HepG2 (cell line): ENCODE data around the gene PPP2R1B. TPM values are rescaled to one million over a fixed set of nuclear protein-coding genes. Genes with fewer than 3 reads are reported as not detected.
"Not testable (repeated sequence)": the region's sequence is repeated elsewhere in the genome, so short reads cannot be mapped to it uniquely, and the experiment has no call there.

ENCODE experiments used
- ATAC-seq: fragments of 200-7000 bp; cut with Tn5 transposase; 3 replicates; pipeline ENCODE4 v1.9.1; 2020; ENCODE audit warnings: mild to moderate bottlenecking, moderate library complexity
- BruUV-seq: library from RNA; stranded (reverse); fragments of 400-500 nt; replicated peaks from 2 replicates; lab custom pipeline; 2021; lab: Mats Ljungman, UMichigan
- CTCF ChIA-PET: fragments of 300-600 bp; formaldehyde crosslinking; extraction: SDS; loops from one replicate; lab custom pipeline; 2021; ENCODE audit warnings: low total read pairs, inconsistent platforms, low intra/inter-chr PET ratio; lab: Yijun Ruan, JAX
- POLR2A ChIA-PET: fragments of 350-600 bp; sonication (Branson Sonifier 250); formaldehyde crosslinking; loops from one replicate; lab custom pipeline; 2020; ENCODE audit warnings: antibody characterized with exemption, inconsistent platforms; lab: Yijun Ruan, JAX
- DNase-seq: peaks from one replicate; pipeline ENCODE4 v3.0.0-alpha.2; 2015; ENCODE audit warnings: low spot score
- FAIRE-seq: peaks from 3 replicates; lab custom pipeline; 2011; peaks lifted over from hg19 to GRCh38; lab: Jason Lieb, UNC
- H2AFZ ChIP-seq: one replicate; pipeline ENCODE4 v1.6.1; 2011; ENCODE audit warnings: low read length, inconsistent platforms
- H3K27ac ChIP-seq: fragments of 300-600 bp; 3 replicates; pipeline ENCODE4 v1.8.0; 2011; ENCODE audit warnings: mixed run types, mild to moderate bottlenecking, mixed read lengths, low read length, inconsistent platforms; ENCODE audit not compliant: insufficient read depth; ENCODE audit errors: extremely low read length
- H3K27me3 ChIP-seq, 2 experiments: fragments of 200-600 bp in 1 of 2; 2 replicates in 1 of 2; 3 replicates in 1 of 2; pipeline versions ENCODE4 v1.6.0 to v1.8.0; 2011; ENCODE audit warnings: low read length in 2 of 2, mild to moderate bottlenecking in 2 of 2, moderate library complexity in 2 of 2, inconsistent platforms in 1 of 2; ENCODE audit not compliant: insufficient read depth in 2 of 2, control insufficient read depth in 1 of 2
- H3K36me3 ChIP-seq, 2 experiments: fragments of 200-600 bp in 1 of 2; replicated peaks in 1 of 2; 2 replicates in 1 of 2; 3 replicates in 1 of 2; pipeline versions ENCODE4 v1.5.1 to v1.8.0; 2011; ENCODE audit warnings: low read length in 2 of 2, inconsistent platforms in 1 of 2; ENCODE audit not compliant: insufficient read depth in 2 of 2, control insufficient read depth in 1 of 2
- H3K4me1 ChIP-seq: 2 replicates; pipeline ENCODE4 v1.5.1; 2012; ENCODE audit warnings: low read length, inconsistent platforms; ENCODE audit not compliant: insufficient read depth
- H3K4me2 ChIP-seq: 2 replicates; pipeline ENCODE4 v1.6.0; 2011; ENCODE audit warnings: low read depth, low read length, inconsistent platforms
- H3K4me3 ChIP-seq, 3 experiments: fragments of 200-600 bp in 1 of 3; sonication (generic), shearing (Covaris generic) in 1 of 3; replicated peaks in 1 of 3; 2 replicates each; pipeline ENCODE4 v1.5.1; 2011 to 2016; ENCODE audit warnings: low read length in 3 of 3, inconsistent platforms in 2 of 3, low read depth in 2 of 3, mild to moderate bottlenecking in 2 of 3, control low read depth in 1 of 3, mixed read lengths in 1 of 3; ENCODE audit not compliant: insufficient read depth in 1 of 3
- H3K79me2 ChIP-seq: one replicate; pipeline ENCODE4 v1.6.1; 2011; ENCODE audit warnings: low read length, inconsistent platforms; ENCODE audit not compliant: insufficient read depth
- H3K9ac ChIP-seq: 2 replicates; pipeline ENCODE4 v1.6.0; 2011; ENCODE audit warnings: mild to moderate bottlenecking, low read depth, low read length, inconsistent platforms; ENCODE audit not compliant: insufficient read depth
- H3K9me3 ChIP-seq: 2 replicates; pipeline ENCODE4 v1.5.1; 2012; ENCODE audit warnings: mild to moderate bottlenecking, low read length
- H4K20me1 ChIP-seq: 2 replicates; pipeline ENCODE4 v1.6.0; 2011; ENCODE audit warnings: inconsistent platforms, mild to moderate bottlenecking, low read length, moderate library complexity; ENCODE audit not compliant: insufficient read depth
- FOSL2 ChIP-seq: sonication (generic); formaldehyde crosslinking; IDR thresholded peaks from 2 replicates; pipeline ENCODE4 v1.4.0; 2020; ENCODE audit warnings: missing genetic modification reagents
- RFX1 ChIP-seq: fragments of 450-650 bp; IDR thresholded peaks from 2 replicates; pipeline ENCODE4 v1.6.1; 2017
- WGBS: methylation state at CpG from one replicate; pipeline ENCODE4 v1.1.6; 2017; ENCODE audit warnings: low lambda C conversion rate; 5-methylcytosine and 5-hydroxymethylcytosine counted together
- in situ Hi-C: cut with HindIII; loops from 2 replicates; pipeline ENCODE4 v1.10.0; 2017; ENCODE audit warnings: low pct_unique_long_range_greater_than_20kb; ENCODE audit not compliant: extremely low pct_ligation_motif_present
- intact Hi-C: fragments of 100-400 bp; cut with micrococcal nuclease; formaldehyde crosslinking; loops from one replicate; pipeline ENCODE4 v1.10.0; 2022; ENCODE audit not compliant: unreplicated experiment
- polyA plus RNA-seq, 8 experiments: library from polyadenylated mRNA; depleted of rRNA in 3 of 8; stranded (reverse) in 7 of 8; unstranded in 1 of 8; fragments of >200 nt; fragmentation: Illumina TruSeq in 4 of 8; extraction: Trizol in 4 of 8; gene quantifications; 2 replicates each; pipeline versions ENCODE4 v1.2.1 to v1.2.3, GENCODE V29; 2011 to 2016; ENCODE audit warnings: low read depth in 4 of 8, missing spikeins in 1 of 8, mixed read lengths in 1 of 8; ENCODE audit not compliant: insufficient read depth in 1 of 8
- total RNA-seq, 5 experiments: library from RNA; depleted of rRNA; stranded (reverse); fragments of >200 nt; fragmentation: Illumina TruSeq; extraction: Trizol; gene quantifications; 2 replicates each; pipeline ENCODE4 v1.2.3, GENCODE V29; 2016; ENCODE audit warnings: low read depth in 1 of 5

Gene PPP2R1B
- total and polyA plus RNA-seq, 2 of the 13 experiments (the other 11 are each of a cell fraction or from before 2014, with no cell fraction given): 22.1 to 56.8 TPM

DNA sequence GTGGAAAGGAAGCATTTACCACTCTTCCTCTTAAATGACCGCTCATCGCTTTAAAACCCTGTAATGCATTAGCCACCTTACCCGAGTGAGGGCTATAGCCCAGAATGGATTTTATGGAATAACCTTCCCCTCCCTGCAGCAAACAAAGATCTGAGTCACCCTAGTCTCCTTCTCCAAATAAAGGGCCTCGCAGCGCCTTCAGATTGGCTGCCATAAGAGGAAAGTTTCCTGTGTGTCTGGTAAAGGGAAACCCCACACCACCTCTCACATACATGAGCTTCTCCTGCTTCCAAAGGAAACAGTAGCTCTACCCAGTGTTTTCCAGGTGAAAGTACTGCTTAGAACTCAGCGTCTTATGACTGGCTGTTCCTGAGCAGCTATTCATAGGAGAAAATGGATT is 47.8 kb downstream of the PPP2R1B start:
- ATAC-seq (no peak; the same call in 2 of the 3 replicates), FAIRE-seq (no peak), DNase-seq (peak; percentile 30)
- no peak overlapping the region for H3K4me3 ChIP-seq
- no peak overlapping the region for H2AFZ ChIP-seq
- TF ChIP-seq RFX1 (no peak), FOSL2 (CRISPR knock-in tag) (peak; percentile 32; the same call in 1 of the 2 replicates)
- no peak overlapping the region for H3K9ac ChIP-seq
- H3K4me1 ChIP-seq: peaks cover 28% of the 10 kb centered on the region
- H4K20me1 ChIP-seq: no peaks in the 10 kb centered on the region
- in situ Hi-C loops: no loop called here
- H3K27me3 ChIP-seq: no peaks in the 10 kb centered on the region
- no peak overlapping the region for H3K4me2 ChIP-seq
- WGBS: 90% methylated on average over 6 of the region's 6 CpGs
- POLR2A ChIA-PET: no interaction called here
- no TSS peak for BruUV-seq
- intact Hi-C loops: no loop called here
- no peaks in the 10 kb centered on the region for H3K9me3 ChIP-seq
- H3K79me2 ChIP-seq: no peaks in the 10 kb centered on the region
- CTCF ChIA-PET: no interaction called here
- no peak overlapping the region for H3K27ac ChIP-seq
- peaks cover 24 to 61% of the 10 kb centered on the region in 2 experiments for H3K36me3 ChIP-seq

GRCh38 chr11:111717660-111718059 is 48.5 kb downstream of the PPP2R1B start:
- H3K27ac ChIP-seq, H3K27me3 ChIP-seq, FAIRE-seq, H3K9me3 ChIP-seq, H2AFZ ChIP-seq, H3K4me3 ChIP-seq, CTCF ChIA-PET, POLR2A ChIA-PET, H4K20me1 ChIP-seq, in situ Hi-C loops, BruUV-seq, H3K4me2 ChIP-seq, intact Hi-C loops, ATAC-seq, H3K79me2 ChIP-seq, H3K9ac ChIP-seq, DNase-seq: not testable (repeated sequence)
- 96% methylated on average over 3 of the region's 3 CpGs for WGBS
- peaks cover 20 to 55% of the 10 kb centered on the region in 2 experiments for H3K36me3 ChIP-seq
- H3K4me1 ChIP-seq: peaks cover 28% of the 10 kb centered on the region
